Left ventricle myocardium inferior (tissue), 1 donor: ENCODE measurements around the gene RAB15. TPM values are rescaled to one million over a fixed set of nuclear protein-coding genes. Genes with fewer than 3 reads are reported as not detected.
A peak's percentile ranks its signal among the peaks of the same experiment; 100 is the strongest.

Experiments
- DNase-seq: peaks from one replicate; pipeline ENCODE4 v3.0.0-alpha.2; 2020
- H3K27ac ChIP-seq: fragments of 200-600 bp; replicated peaks from 2 replicates; pipeline ENCODE4 v1.8.0; 2021
- H3K27me3 ChIP-seq: fragments of 200-600 bp; 2 replicates; pipeline ENCODE4 v1.8.0; 2021; ENCODE audit warnings: low read depth
- H3K36me3 ChIP-seq: fragments of 200-600 bp; 2 replicates; pipeline ENCODE4 v1.8.0; 2021
- H3K4me1 ChIP-seq: fragments of 200-600 bp; 2 replicates; pipeline ENCODE4 v1.8.0; 2021
- H3K4me3 ChIP-seq: fragments of 200-600 bp; 2 replicates; pipeline ENCODE4 v1.8.0; 2021; ENCODE audit warnings: mild to moderate bottlenecking, moderate library complexity
- H3K9me3 ChIP-seq: fragments of 200-600 bp; replicated peaks from 2 replicates; pipeline ENCODE4 v1.8.0; 2021
- CTCF ChIP-seq: fragments of 200-600 bp; IDR thresholded peaks from 2 replicates; pipeline ENCODE4 v1.8.0; 2021; ENCODE audit warnings: antibody characterized with exemption, mild to moderate bottlenecking, borderline replicate concordance
- intact Hi-C: fragments of 100-400 bp; cut with micrococcal nuclease; formaldehyde crosslinking; loops from one replicate; pipeline ENCODE4 v1.11.0; 2022
- total RNA-seq: library from RNA; stranded (reverse); fragmentation: NEBNext Ultra II Directional; extraction: Animal tissue kit (Norgen Biotek cat#: 25700); gene quantifications from one replicate; pipeline ENCODE4 v1.2.1, GENCODE V29; 2021
- donor health status: DM: no; HTN: yes; CAD: no; lungs with severe emphysema.

RAB15 gene
- total RNA-seq, 1 donor from 2014 or later = 17.1 TPM

- Histone ChIP-seq H3K27ac (peak overlapping the region; percentile 57), H3K4me3 (no peak overlapping the region), H3K27me3 (no peaks in the 10 kb centered on the region), H3K9me3 (no peaks in the 10 kb centered on the region), H3K36me3 (peaks cover 9% of the 10 kb centered on the region), H3K4me1 (peaks cover 45% of the 10 kb centered on the region)
- intact Hi-C loops = no loop called here
- TF ChIP-seq CTCF = no peak
- DNase-seq = peak; percentile 51
Observed at GRCh38 chr14:64947710-64948611, 24.2 kb downstream of the RAB15 start.

- TF ChIP-seq CTCF = no peak
- DNase-seq = no peak
Observed at GRCh38 chr14:64946310-64947045, 25.7 kb downstream of the RAB15 start.

GRCh38 chr14:64945431-64946178 is 26.5 kb downstream of the RAB15 start:
- intact Hi-C loops = no loop called here
- H3K27ac ChIP-seq = no peak overlapping the region
- H3K9me3 ChIP-seq = no peaks in the 10 kb centered on the region
- H3K4me3 ChIP-seq = no peak overlapping the region
- H3K4me1 ChIP-seq = peaks cover 25% of the 10 kb centered on the region
- TF ChIP-seq CTCF = no peak
- H3K36me3 ChIP-seq = peaks cover 9% of the 10 kb centered on the region
- no peaks in the 10 kb centered on the region for H3K27me3 ChIP-seq
- DNase-seq = no peak

More at GRCh38 chr14:64946310-64947045, 25.7 kb downstream of the RAB15 start:
- Histone ChIP-seq H3K4me1 (peaks cover 30% of the 10 kb centered on the region), H3K27ac (no peak overlapping the region), H3K4me3 (no peak overlapping the region), H3K9me3 (no peaks in the 10 kb centered on the region), H3K36me3 (peaks cover 9% of the 10 kb centered on the region), H3K27me3 (no peaks in the 10 kb centered on the region)
- intact Hi-C loops = no loop called here

GRCh38 chr14:64944861-64945260 is 27.3 kb downstream of the RAB15 start:
- Histone ChIP-seq H3K36me3 (peaks cover 9% of the 10 kb centered on the region), H3K4me1 (peaks cover 18% of the 10 kb centered on the region), H3K4me3 (no peak overlapping the region), H3K27ac (no peak overlapping the region), H3K27me3 (no peaks in the 10 kb centered on the region), H3K9me3 (no peaks in the 10 kb centered on the region)
- DNase-seq = no peak
- intact Hi-C loops = no loop called here
- no peak for TF ChIP-seq CTCF

GRCh38 chr14:64944041-64944440 is 28.1 kb downstream of the RAB15 start:
- TF ChIP-seq CTCF = no peak
- no peak overlapping the region for H3K27ac ChIP-seq

More at GRCh38 chr14:64944041-64944440, 28.1 kb downstream of the RAB15 start:
- Histone ChIP-seq H3K36me3 (peaks cover 9% of the 10 kb centered on the region), H3K27me3 (no peaks in the 10 kb centered on the region), H3K4me1 (peaks cover 12% of the 10 kb centered on the region), H3K9me3 (no peaks in the 10 kb centered on the region), H3K4me3 (no peak overlapping the region)
- intact Hi-C loops = no loop called here
- no peak for DNase-seq
